ENCODE data around the gene CPNE5. TPM values are rescaled to one million over a fixed set of nuclear protein-coding genes. Genes with fewer than 3 reads are reported as not detected.

The CPNE5 gene
- total and polyA plus RNA-seq, 7 experiments from 2014 or later, result 0.09 to 5.1 (median 1.3) TPM; not detected in 1

DNA sequence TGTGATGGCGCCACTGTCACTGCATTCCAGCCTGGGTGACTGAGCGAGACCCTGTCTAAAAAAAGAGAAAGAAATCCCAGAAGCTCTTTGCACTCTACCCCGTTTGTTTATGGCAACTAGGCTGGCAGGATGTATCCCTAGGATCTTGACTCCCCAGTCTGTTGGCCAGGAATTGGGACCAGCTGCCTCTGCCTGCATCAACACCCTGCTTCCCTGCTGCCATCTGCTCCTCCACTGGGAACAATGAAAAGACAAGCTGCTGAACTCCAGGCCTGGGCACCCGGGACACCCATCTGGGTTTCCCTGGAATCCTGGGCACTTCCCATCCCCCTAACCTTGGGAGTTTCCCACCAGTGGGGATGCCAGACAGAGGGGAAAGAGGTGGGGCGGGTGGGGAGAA, 64.9 kb downstream of the CPNE5 start:
- H3K4me1 ChIP-seq (ENCODE audit: control insufficient read depth in 2 of 2, insufficient read depth in 2 of 2, low read length in 2 of 2), result peaks cover 11 to 21% of the 10 kb centered on the region in 2 donors
- no peaks in the 10 kb centered on the region for H3K9me3 ChIP-seq (ENCODE audit: control insufficient read depth in 2 of 3, low read length in 3 of 3)
- Mint-ChIP-seq H3K9me3 (peaks cover 0 to 2% (median 0%) of the 10 kb centered on the region in 11 donors), H3K4me1 (peaks cover 21 to 42% (median 29%) of the 10 kb centered on the region in 7 donors), H3K4me3 (no peak overlapping the region), H3K27me3 (peaks cover 0 to 15% (median 0%) of the 10 kb centered on the region in 5 donors), H3K27ac (peak overlapping the region in 1 of 9 donors; percentile 46), H3K36me3 (no peaks in the 10 kb centered on the region)
- DNase-seq (no peak), ATAC-seq (no peak)
- CTCF ChIA-PET, result interaction anchor here (0.7 kb wide), 1 partner anchor 9 kb away, joined by 4 read pairs; no protein-coding TSS in a partner anchor
- H3K4me3 ChIP-seq (ENCODE audit: low read length), result no peak overlapping the region
- intact Hi-C loops (cut with micrococcal nuclease), result no loop called here
- POLR2A ChIA-PET, result no interaction called here
- no peaks in the 10 kb centered on the region for H3K27me3 ChIP-seq (ENCODE audit: control insufficient read depth in 2 of 2, insufficient read depth in 2 of 2, low read length in 2 of 2)
- H3K27ac ChIP-seq (ENCODE audit: low read depth, low read length), result no peak overlapping the region
- H3K36me3 ChIP-seq (ENCODE audit: control insufficient read depth in 2 of 3, insufficient read depth in 3 of 3, low read length in 3 of 3), result no peaks in the 10 kb centered on the region

DNA sequence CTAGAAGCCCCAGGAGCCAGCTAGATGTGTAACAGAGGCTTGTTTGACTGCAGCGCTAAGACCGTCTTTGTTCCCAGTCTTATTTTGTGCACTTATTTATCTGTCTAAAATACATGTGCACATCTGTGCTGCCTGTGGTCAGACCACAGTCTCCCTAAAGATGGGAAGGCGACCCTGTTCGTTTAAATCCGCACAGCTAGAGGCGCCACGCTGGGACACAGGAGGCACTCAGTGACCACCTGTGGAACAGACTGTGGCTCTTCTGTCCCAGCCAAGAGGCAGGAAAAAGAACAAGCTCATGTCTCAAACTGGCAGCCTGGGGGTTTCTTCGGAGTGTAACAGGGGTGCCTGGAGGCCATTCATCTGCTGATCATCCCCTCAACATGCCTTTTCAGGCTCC, 66.8 kb downstream of the CPNE5 start:
- Mint-ChIP-seq H3K9me3 (peaks cover 0 to 2% (median 0%) of the 10 kb centered on the region in 11 donors), H3K36me3 (no peaks in the 10 kb centered on the region), H3K27me3 (peaks cover 0 to 8% (median 0%) of the 10 kb centered on the region in 5 donors), H3K4me3 (no peak overlapping the region), H3K27ac (peak overlapping the region; percentile 52 to 87 (median 79)), H3K4me1 (peaks cover 35 to 61% (median 38%) of the 10 kb centered on the region in 7 donors)
- no peaks in the 10 kb centered on the region for H3K9me3 ChIP-seq (ENCODE audit: control insufficient read depth in 2 of 3, low read length in 3 of 3)
- H3K4me1 ChIP-seq (ENCODE audit: control insufficient read depth in 2 of 2, insufficient read depth in 2 of 2, low read length in 2 of 2), result peaks cover 21 to 39% of the 10 kb centered on the region in 2 donors
- no peaks in the 10 kb centered on the region for H3K36me3 ChIP-seq (ENCODE audit: control insufficient read depth in 2 of 3, insufficient read depth in 3 of 3, low read length in 3 of 3)
- DNase-seq, result no peak
- H3K27me3 ChIP-seq (ENCODE audit: control insufficient read depth in 2 of 2, insufficient read depth in 2 of 2, low read length in 2 of 2), result no peaks in the 10 kb centered on the region
- no peak for ATAC-seq
- no peak overlapping the region for H3K27ac ChIP-seq (ENCODE audit: low read depth, low read length)
- ChIA-PET POLR2A (interaction anchor here (0.5 kb wide), 1 partner anchor 316 kb away, joined by 3 read pairs; no protein-coding TSS in a partner anchor), CTCF (interaction anchor here (1.2 to 1.4 kb wide), 3 partner anchors 10 to 245 kb away, joined by 3 to 4 read pairs (median 4); no protein-coding TSS in a partner anchor)
- intact Hi-C loops (cut with micrococcal nuclease), result no loop called here
- H3K4me3 ChIP-seq (ENCODE audit: low read length), result no peak overlapping the region

DNA sequence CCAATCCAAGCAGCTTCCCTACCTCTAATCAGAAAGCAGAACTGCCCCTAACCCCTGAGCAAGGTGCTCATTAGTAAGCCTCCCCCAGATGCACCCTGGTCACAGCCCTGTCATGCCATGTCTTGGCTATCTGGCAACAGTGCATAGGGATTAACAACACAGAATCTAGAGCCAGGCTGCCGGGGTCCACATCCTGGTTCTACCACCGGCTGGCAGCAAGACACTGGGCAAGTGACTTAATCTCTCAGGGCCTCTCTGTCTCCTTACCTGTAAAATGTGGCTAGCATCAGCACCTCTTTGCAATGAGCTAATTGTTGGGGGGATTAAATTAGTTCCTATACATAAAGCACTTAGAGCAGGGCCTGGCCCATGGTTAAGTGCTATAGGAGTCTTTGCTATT, 68.1 kb downstream of the CPNE5 start:
- H3K4me3 Mint-ChIP-seq, result peak overlapping the region in 7 of 10 donors; percentile 4 to 76 (median 43)
- peak overlapping the region; percentile 61 to 96 (median 79) for H3K27ac Mint-ChIP-seq
- no peaks in the 10 kb centered on the region for H3K36me3 Mint-ChIP-seq
- intact Hi-C loops (cut with micrococcal nuclease), result no loop called here
- no peak overlapping the region for H3K4me3 ChIP-seq (ENCODE audit: low read length)
- no peak for DNase-seq
- ATAC-seq, result no peak
- H3K9me3 ChIP-seq (ENCODE audit: control insufficient read depth in 2 of 3, low read length in 3 of 3), result no peaks in the 10 kb centered on the region
- peaks cover 37 to 65% (median 40%) of the 10 kb centered on the region in 7 donors for H3K4me1 Mint-ChIP-seq
- ChIA-PET POLR2A (interaction anchor here (0.8 to 1.0 kb wide), 3 partner anchors 12 to 440 kb away, joined by 3 read pairs; no protein-coding TSS in a partner anchor), CTCF (interaction anchor here (2.8 to 4.3 kb wide), 2 partner anchors 11 to 12 kb away, joined by 15 to 22 read pairs; no protein-coding TSS in a partner anchor)
- H3K27me3 Mint-ChIP-seq, result peaks cover 0 to 3% (median 0%) of the 10 kb centered on the region in 5 donors
- no peak overlapping the region for H3K27ac ChIP-seq (ENCODE audit: low read depth, low read length)
- peaks cover 0 to 2% (median 0%) of the 10 kb centered on the region in 11 donors for H3K9me3 Mint-ChIP-seq
- no peaks in the 10 kb centered on the region for H3K27me3 ChIP-seq (ENCODE audit: control insufficient read depth in 2 of 2, insufficient read depth in 2 of 2, low read length in 2 of 2)
- H3K4me1 ChIP-seq (ENCODE audit: control insufficient read depth in 2 of 2, insufficient read depth in 2 of 2, low read length in 2 of 2), result peaks cover 21 to 39% of the 10 kb centered on the region in 2 donors
- no peaks in the 10 kb centered on the region for H3K36me3 ChIP-seq (ENCODE audit: control insufficient read depth in 2 of 3, insufficient read depth in 3 of 3, low read length in 3 of 3)

DNA sequence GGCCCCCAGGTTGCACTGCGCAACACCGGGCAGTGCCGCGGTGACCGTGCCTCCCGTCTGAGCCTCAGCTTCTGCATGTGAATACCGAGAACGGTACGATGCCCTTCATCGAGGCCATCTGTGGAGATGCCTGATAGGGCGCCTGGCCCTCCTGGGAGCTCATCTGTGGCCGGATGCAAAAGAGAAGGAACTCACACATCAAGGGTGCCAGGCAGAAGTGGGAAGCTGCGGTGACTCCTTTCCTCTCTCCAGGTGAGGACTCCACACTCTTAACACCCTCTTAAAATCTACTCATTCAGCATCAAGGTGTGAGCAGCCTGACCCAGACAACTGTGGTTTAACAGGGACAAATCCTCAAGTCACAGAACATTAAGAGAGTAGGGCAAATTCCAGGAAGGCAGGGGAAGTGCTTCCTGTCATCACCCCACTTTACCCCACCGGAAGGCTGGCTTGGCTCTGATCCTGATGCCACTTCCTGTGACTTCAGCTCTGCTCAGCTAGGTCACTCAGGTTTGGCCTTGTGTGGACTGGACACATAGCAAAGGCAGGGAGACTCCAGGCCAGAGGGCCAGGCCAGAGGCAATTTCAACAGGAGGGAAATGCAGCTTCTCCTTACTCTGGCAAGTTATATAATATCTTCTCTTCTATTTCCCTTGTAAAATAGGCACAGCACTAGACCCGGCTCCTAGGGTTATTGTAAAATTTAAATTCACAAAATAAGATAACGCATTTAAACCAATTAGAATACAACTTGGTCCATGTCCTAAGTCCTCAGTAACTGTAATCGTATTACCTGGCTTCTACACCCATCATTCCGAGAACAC, 69.4 kb downstream of the CPNE5 start:
- Mint-ChIP-seq H3K9me3 (no peaks in the 10 kb centered on the region), H3K4me1 (peaks cover 36 to 66% (median 44%) of the 10 kb centered on the region in 7 donors), H3K36me3 (no peaks in the 10 kb centered on the region), H3K27ac (peak overlapping the region; percentile 66 to 95 (median 84)), H3K4me3 (peak overlapping the region; percentile 62 to 82 (median 74)), H3K27me3 (no peaks in the 10 kb centered on the region)
- no peaks in the 10 kb centered on the region for H3K36me3 ChIP-seq (ENCODE audit: control insufficient read depth in 2 of 3, insufficient read depth in 3 of 3, low read length in 3 of 3)
- ATAC-seq, result peak; percentile 45
- intact Hi-C loops (cut with micrococcal nuclease), result no loop called here
- ChIA-PET CTCF (interaction anchor here (0.6 to 4.3 kb wide), 8 partner anchors 10 to 440 kb away, joined by 3 to 22 read pairs (median 6); no protein-coding TSS in a partner anchor), POLR2A (interaction anchor here (0.7 to 1.6 kb wide), 3 partner anchors 328 to 1588 kb away, joined by 3 read pairs; no protein-coding TSS in a partner anchor)
- no peaks in the 10 kb centered on the region for H3K27me3 ChIP-seq (ENCODE audit: control insufficient read depth in 2 of 2, insufficient read depth in 2 of 2, low read length in 2 of 2)
- peak overlapping the region; percentile 42 for H3K4me3 ChIP-seq (ENCODE audit: low read length)
- peak in 6 of 9 donors; percentile 8 to 36 (median 24) for DNase-seq
- peaks cover 21 to 39% of the 10 kb centered on the region in 2 donors for H3K4me1 ChIP-seq (ENCODE audit: control insufficient read depth in 2 of 2, insufficient read depth in 2 of 2, low read length in 2 of 2)
- H3K27ac ChIP-seq (ENCODE audit: low read depth, low read length), result peak overlapping the region; percentile 50
- no peaks in the 10 kb centered on the region for H3K9me3 ChIP-seq (ENCODE audit: control insufficient read depth in 2 of 3, low read length in 3 of 3)

DNA sequence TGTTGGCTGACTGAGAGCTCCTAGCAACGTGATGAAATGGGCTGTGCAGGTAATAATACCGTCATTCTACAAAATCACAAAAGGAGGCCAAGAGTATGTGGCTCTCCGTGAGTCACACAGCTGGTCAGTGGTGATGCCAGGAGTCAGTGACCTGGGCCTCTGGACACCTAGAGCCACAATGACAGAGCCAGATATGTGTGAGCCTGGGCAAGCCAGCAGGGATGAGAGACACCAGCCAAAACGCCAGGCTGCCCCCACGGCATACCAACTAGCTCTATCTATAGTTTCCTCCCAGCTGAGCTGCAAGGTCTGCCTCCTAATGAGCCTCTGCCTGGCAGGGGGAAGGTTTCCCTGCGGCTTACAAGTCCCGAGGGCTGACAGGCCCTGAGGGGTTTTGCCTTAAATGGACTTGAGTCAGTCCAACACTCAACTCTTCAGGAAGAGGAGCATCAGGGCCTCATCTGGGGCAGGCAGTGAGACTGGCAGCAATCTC, 70.0 kb downstream of the CPNE5 start:
- DNase-seq, result no peak
- Histone ChIP-seq H3K4me3 (ENCODE audit: low read length) (peak overlapping the region; percentile 42), H3K27me3 (ENCODE audit: control insufficient read depth in 2 of 2, insufficient read depth in 2 of 2, low read length in 2 of 2) (no peaks in the 10 kb centered on the region), H3K9me3 (ENCODE audit: control insufficient read depth in 2 of 3, low read length in 3 of 3) (no peaks in the 10 kb centered on the region), H3K36me3 (ENCODE audit: control insufficient read depth in 2 of 3, insufficient read depth in 3 of 3, low read length in 3 of 3) (no peaks in the 10 kb centered on the region), H3K27ac (ENCODE audit: low read depth, low read length) (peak overlapping the region; percentile 50), H3K4me1 (ENCODE audit: control insufficient read depth in 2 of 2, insufficient read depth in 2 of 2, low read length in 2 of 2) (peaks cover 21 to 39% of the 10 kb centered on the region in 2 donors)
- peak overlapping the region; percentile 51 to 95 (median 84) for H3K27ac Mint-ChIP-seq
- CTCF ChIA-PET, result interaction anchor here (0.6 to 4.3 kb wide), 11 partner anchors 10 to 440 kb away, joined by 3 to 22 read pairs (median 6); no protein-coding TSS in a partner anchor
- no peak for ATAC-seq
- intact Hi-C loops (cut with micrococcal nuclease), result no loop called here
- H3K27me3 Mint-ChIP-seq, result no peaks in the 10 kb centered on the region
- POLR2A ChIA-PET, result interaction anchor here (0.7 to 1.6 kb wide), 2 partner anchors 402 to 1587 kb away, joined by 3 read pairs; no protein-coding TSS in a partner anchor
- peak overlapping the region; percentile 62 to 82 (median 74) for H3K4me3 Mint-ChIP-seq
- peaks cover 35 to 66% (median 44%) of the 10 kb centered on the region in 7 donors for H3K4me1 Mint-ChIP-seq
- H3K9me3 Mint-ChIP-seq, result no peaks in the 10 kb centered on the region
- no peaks in the 10 kb centered on the region for H3K36me3 Mint-ChIP-seq

DNA sequence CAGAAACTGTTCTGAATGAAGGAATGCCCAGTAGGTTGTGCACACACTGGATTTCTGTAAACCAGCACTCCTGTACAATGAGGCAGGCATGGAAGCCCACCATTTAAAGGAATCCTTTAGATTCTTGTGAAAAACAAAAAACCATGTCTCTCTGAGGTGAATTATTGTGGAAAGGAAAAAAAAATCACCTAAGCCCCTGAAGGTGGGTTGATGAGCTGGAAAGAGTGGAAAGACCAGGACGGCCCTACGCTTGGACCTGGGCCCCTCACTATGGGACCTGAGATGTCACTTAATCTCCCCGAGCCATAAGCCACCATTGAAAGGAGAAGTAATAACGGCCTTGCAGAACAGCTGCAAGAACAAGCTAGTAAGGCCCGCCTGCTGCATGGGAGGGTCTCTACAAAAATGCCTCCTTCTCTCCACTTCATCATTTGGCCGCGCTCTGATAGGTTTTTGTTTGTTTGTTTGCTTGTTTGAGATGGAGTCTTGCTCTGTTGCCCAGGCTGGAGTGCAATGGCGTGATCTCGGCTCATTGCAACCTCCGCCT, 72.8 kb downstream of the CPNE5 start:
- POLR2A ChIA-PET, result interaction anchor here (0.7 to 1.2 kb wide), 3 partner anchors 16 to 219 kb away, joined by 3 to 4 read pairs (median 3); partner anchors contain the start of genes C6orf89 and MTCH1
- H3K9me3 Mint-ChIP-seq, result no peaks in the 10 kb centered on the region
- H3K27me3 Mint-ChIP-seq, result no peaks in the 10 kb centered on the region

More for the DNA sequence above, 72.8 kb downstream of the CPNE5 start:
- Mint-ChIP-seq H3K36me3 (no peaks in the 10 kb centered on the region), H3K4me3 (peak overlapping the region in 2 of 10 donors; percentile 16 to 25), H3K4me1 (peaks cover 34 to 49% (median 39%) of the 10 kb centered on the region in 7 donors), H3K27ac (peak overlapping the region; percentile 13 to 80 (median 56))
- Histone ChIP-seq H3K27ac (ENCODE audit: low read depth, low read length) (no peak overlapping the region), H3K36me3 (ENCODE audit: control insufficient read depth in 2 of 3, insufficient read depth in 3 of 3, low read length in 3 of 3) (no peaks in the 10 kb centered on the region), H3K27me3 (ENCODE audit: control insufficient read depth in 2 of 2, insufficient read depth in 2 of 2, low read length in 2 of 2) (no peaks in the 10 kb centered on the region), H3K9me3 (ENCODE audit: control insufficient read depth in 2 of 3, low read length in 3 of 3) (no peaks in the 10 kb centered on the region), H3K4me1 (ENCODE audit: control insufficient read depth in 2 of 2, insufficient read depth in 2 of 2, low read length in 2 of 2) (peaks cover 21 to 39% of the 10 kb centered on the region in 2 donors), H3K4me3 (ENCODE audit: low read length) (no peak overlapping the region)
- CTCF ChIA-PET, result interaction anchor here (1.1 to 3.8 kb wide), 10 partner anchors 9 to 449 kb away, joined by 3 to 39 read pairs (median 7); partner anchors contain the start of gene PPIL1
- intact Hi-C loops (cut with micrococcal nuclease), result loop anchor here (1.0 kb wide), 7 partner anchors 16 to 444 kb away; partner anchors contain the start of gene PPIL1 (in 1 of the 2)
- DNase-seq (no peak), ATAC-seq (no peak)

Measured in naive thymus-derived CD4-positive, alpha-beta T cell (primary cell).